ENCODE data around the gene CDH23. TPM values are rescaled to one million over a fixed set of nuclear protein-coding genes. Genes with fewer than 3 reads are reported as not detected.

Gene CDH23
- total RNA-seq, 4 donors from 2014 or later, result 13.8 to 20.1 (median 17.3) TPM

GRCh38 chr10:71661779-71662336 lies 265.1 kb downstream of the CDH23 start:
- no peak overlapping the region for H3K4me3 ChIP-seq
- DNase-seq (ENCODE audit: low spot score in 2 of 2), result no peak
- no peaks in the 10 kb centered on the region for H3K27me3 ChIP-seq
- H3K36me3 ChIP-seq, result no peaks in the 10 kb centered on the region
- no peak overlapping the region for H3K27ac ChIP-seq
- no peaks in the 10 kb centered on the region for H3K9me3 ChIP-seq
- no peaks in the 10 kb centered on the region for H3K4me1 ChIP-seq
- TF ChIP-seq CTCF (IDR thresholded peaks at IDR 0.05) (no peak), EP300 (IDR thresholded peaks at IDR 0.05) (no peak), POLR2A (IDR thresholded peaks at IDR 0.05) (no peak)
- 81 to 88% methylated on average over 18 to 27 of the region's 28 CpGs for WGBS, 2 donors

- DNase-seq (ENCODE audit: low spot score in 2 of 2), result no peak
- Histone ChIP-seq H3K4me3 (no peak overlapping the region), H3K27ac (no peak overlapping the region), H3K9me3 (no peaks in the 10 kb centered on the region), H3K36me3 (no peaks in the 10 kb centered on the region), H3K4me1 (no peaks in the 10 kb centered on the region), H3K27me3 (no peaks in the 10 kb centered on the region)
- WGBS, 2 donors, result 78 to 81% methylated on average over 7 of the region's 7 CpGs
- TF ChIP-seq POLR2A (IDR thresholded peaks at IDR 0.05) (no peak), CTCF (IDR thresholded peaks at IDR 0.05) (no peak), EP300 (IDR thresholded peaks at IDR 0.05) (no peak)
Measured at GRCh38 chr10:71663311-71663710, 266.6 kb downstream of the CDH23 start.

- Histone ChIP-seq H3K4me3 (no peak overlapping the region), H3K9me3 (no peaks in the 10 kb centered on the region), H3K36me3 (no peaks in the 10 kb centered on the region), H3K27me3 (no peaks in the 10 kb centered on the region), H3K4me1 (no peaks in the 10 kb centered on the region), H3K27ac (no peak overlapping the region)
- WGBS, 2 donors, result 50 to 91% methylated on average over 2 of the region's 2 CpGs
- no peak for DNase-seq (ENCODE audit: low spot score in 2 of 2)
- no peak for TF ChIP-seq EP300 (IDR thresholded peaks at IDR 0.05)
Measured at GRCh38 chr10:71664585-71664984, 267.9 kb downstream of the CDH23 start.

GRCh38 chr10:71665456-71665855 lies 268.7 kb downstream of the CDH23 start:
- Histone ChIP-seq H3K4me3 (no peak overlapping the region), H3K36me3 (no peaks in the 10 kb centered on the region), H3K27me3 (no peaks in the 10 kb centered on the region), H3K9me3 (no peaks in the 10 kb centered on the region), H3K27ac (no peak overlapping the region), H3K4me1 (no peaks in the 10 kb centered on the region)
- TF ChIP-seq POLR2A (IDR thresholded peaks at IDR 0.05), result no peak
- TF ChIP-seq EP300 (IDR thresholded peaks at IDR 0.05), result no peak
- no peak for TF ChIP-seq CTCF (IDR thresholded peaks at IDR 0.05)
- no peak for DNase-seq (ENCODE audit: low spot score in 2 of 2)
- 68 to 73% methylated on average over 5 to 9 of the region's 9 CpGs for WGBS, 2 donors

GRCh38 chr10:71666639-71667386 lies 270.1 kb downstream of the CDH23 start:
- no peak for DNase-seq (ENCODE audit: low spot score in 2 of 2)
- H3K9me3 ChIP-seq, result no peaks in the 10 kb centered on the region
- no peak overlapping the region for H3K27ac ChIP-seq
- WGBS, 2 donors, result 54 to 66% methylated on average over 17 to 18 of the region's 18 CpGs
- no peak for TF ChIP-seq POLR2A (IDR thresholded peaks at IDR 0.05)
- TF ChIP-seq EP300 (IDR thresholded peaks at IDR 0.05), result no peak
- no peak for TF ChIP-seq CTCF (IDR thresholded peaks at IDR 0.05)
- H3K36me3 ChIP-seq, result no peaks in the 10 kb centered on the region
- H3K4me3 ChIP-seq, result no peak overlapping the region
- H3K27me3 ChIP-seq, result no peaks in the 10 kb centered on the region
- H3K4me1 ChIP-seq, result no peaks in the 10 kb centered on the region
